ENCODE results near the gene CEMP1. TPM values are rescaled to one million over a fixed set of nuclear protein-coding genes. Genes with fewer than 3 reads are reported as not detected.

CEMP1 gene
- total RNA-seq, 1 donor from 2014 or later: 1.4 TPM

DNA sequence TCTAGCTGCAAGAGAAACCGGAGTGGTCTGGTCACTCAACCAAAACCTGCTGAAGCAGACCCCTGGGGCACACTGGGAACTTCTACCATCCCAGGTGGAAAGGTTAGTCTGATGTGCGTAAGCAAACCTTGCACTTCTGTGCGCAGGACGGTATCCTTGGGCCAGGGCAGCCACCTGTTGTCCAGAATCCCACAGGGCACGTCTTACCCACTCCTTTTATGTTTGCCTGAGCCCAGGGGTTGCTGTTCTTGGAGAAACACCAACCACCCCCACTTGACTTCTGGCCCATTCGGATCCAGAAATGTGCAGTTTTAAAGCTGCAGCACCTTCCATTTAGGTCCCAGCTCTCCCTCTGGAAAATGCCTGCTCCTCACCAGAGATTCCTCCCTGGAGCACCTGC lies 37.6 kb downstream of the CEMP1 start:
- DNase-seq (no peak), ATAC-seq (peak; percentile 69 to 78)
- peaks cover 18% of the 10 kb centered on the region for H3K36me3 ChIP-seq
- H3K4me3 ChIP-seq: no peak overlapping the region
- intact Hi-C loops (cut with DNase I): no loop called here
- no peaks in the 10 kb centered on the region for H3K27me3 ChIP-seq (ENCODE audit: low read depth)
- no peaks in the 10 kb centered on the region for H3K9me3 ChIP-seq
- peaks cover 30% of the 10 kb centered on the region for H3K4me1 ChIP-seq
- TF ChIP-seq, protein P1, sequence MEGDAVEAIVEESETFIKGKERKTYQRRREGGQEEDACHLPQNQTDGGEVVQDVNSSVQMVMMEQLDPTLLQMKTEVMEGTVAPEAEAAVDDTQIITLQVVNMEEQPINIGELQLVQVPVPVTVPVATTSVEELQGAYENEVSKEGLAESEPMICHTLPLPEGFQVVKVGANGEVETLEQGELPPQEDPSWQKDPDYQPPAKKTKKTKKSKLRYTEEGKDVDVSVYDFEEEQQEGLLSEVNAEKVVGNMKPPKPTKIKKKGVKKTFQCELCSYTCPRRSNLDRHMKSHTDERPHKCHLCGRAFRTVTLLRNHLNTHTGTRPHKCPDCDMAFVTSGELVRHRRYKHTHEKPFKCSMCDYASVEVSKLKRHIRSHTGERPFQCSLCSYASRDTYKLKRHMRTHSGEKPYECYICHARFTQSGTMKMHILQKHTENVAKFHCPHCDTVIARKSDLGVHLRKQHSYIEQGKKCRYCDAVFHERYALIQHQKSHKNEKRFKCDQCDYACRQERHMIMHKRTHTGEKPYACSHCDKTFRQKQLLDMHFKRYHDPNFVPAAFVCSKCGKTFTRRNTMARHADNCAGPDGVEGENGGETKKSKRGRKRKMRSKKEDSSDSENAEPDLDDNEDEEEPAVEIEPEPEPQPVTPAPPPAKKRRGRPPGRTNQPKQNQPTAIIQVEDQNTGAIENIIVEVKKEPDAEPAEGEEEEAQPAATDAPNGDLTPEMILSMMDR (IDR thresholded peaks at IDR 0.05): no peak
- peak overlapping the region; percentile 20 for H3K27ac ChIP-seq

DNA sequence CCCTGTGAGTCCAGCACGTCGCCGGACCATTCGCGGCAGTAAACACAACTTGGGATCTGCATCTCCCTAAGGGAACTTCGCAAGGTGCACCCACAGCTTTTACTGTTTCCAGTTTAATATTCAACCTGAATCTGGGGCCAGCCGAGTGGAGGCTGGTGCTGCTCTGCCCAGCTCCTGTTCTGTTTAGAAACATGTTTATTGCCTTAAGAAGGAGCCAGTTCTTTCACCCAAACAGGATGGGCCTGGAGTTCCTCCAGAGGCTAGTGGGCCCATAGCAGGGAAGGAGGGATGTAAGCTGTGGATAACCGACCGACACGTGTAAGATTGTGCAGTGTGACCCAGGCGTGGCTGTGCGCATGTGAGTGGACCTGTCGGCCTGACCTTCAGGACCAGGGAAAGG lies 38.9 kb downstream of the CEMP1 start:
- H3K4me1 ChIP-seq: peaks cover 24% of the 10 kb centered on the region
- H3K36me3 ChIP-seq: peaks cover 14% of the 10 kb centered on the region
- intact Hi-C loops (cut with DNase I): no loop called here
- H3K4me3 ChIP-seq: no peak overlapping the region
- no peaks in the 10 kb centered on the region for H3K9me3 ChIP-seq
- DNase-seq (no peak), ATAC-seq (no peak)
- H3K27ac ChIP-seq: no peak overlapping the region
- H3K27me3 ChIP-seq (ENCODE audit: low read depth): no peaks in the 10 kb centered on the region
- TF ChIP-seq, protein P1 (IDR thresholded peaks at IDR 0.05): no peak

DNA sequence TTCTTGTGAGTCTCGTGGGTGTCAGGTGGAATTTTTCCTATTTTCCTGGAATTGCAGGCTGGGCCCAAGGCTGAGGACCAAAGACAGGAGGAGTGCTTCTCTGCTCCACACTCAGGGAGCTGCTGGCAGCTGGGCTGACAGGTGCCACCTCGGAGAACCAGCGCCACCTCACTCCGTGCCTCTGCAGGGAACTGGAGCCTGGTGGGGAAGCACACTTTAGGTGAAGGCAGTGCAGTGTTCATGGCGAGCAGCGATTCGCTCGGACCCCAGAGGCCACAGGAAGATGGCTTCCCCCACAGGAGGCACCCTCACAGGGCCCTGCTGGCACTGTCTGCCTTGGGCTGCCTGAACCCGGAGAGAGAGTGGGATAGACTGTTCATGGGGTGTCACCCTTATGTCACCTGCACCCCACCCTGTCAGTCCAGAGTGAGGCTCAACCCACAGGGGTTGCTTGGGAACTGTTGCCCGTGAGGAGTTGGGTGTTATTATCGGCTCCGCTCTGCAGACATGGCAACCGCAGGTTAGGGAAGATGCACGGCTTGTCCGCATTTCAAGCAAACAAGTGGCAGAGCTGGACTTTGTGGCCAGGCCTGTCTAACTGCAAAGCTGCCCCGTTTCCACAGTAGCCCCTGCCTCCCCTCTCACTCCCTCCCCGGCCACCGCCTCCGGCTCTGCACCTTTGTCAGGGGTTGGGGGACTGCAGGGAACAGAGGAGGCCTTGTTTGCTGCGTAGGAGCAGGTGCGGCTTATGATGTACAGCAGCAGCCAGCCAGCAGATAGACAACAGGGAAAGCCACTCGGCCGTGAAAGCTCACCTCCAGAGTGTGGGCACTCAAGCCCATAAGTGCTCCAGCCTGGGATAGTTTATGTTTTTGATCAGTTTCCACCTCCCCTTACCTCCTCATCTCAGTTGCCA lies 40.8 kb downstream of the CEMP1 start:
- DNase-seq (no peak), ATAC-seq (no peak)
- Histone ChIP-seq H3K36me3 (no peaks in the 10 kb centered on the region), H3K27ac (no peak overlapping the region), H3K27me3 (ENCODE audit: low read depth) (no peaks in the 10 kb centered on the region), H3K9me3 (no peaks in the 10 kb centered on the region), H3K4me3 (no peak overlapping the region), H3K4me1 (peaks cover 31% of the 10 kb centered on the region)
- intact Hi-C loops (cut with DNase I): no loop called here
- TF ChIP-seq, protein P1 (IDR thresholded peaks at IDR 0.05): no peak

DNA sequence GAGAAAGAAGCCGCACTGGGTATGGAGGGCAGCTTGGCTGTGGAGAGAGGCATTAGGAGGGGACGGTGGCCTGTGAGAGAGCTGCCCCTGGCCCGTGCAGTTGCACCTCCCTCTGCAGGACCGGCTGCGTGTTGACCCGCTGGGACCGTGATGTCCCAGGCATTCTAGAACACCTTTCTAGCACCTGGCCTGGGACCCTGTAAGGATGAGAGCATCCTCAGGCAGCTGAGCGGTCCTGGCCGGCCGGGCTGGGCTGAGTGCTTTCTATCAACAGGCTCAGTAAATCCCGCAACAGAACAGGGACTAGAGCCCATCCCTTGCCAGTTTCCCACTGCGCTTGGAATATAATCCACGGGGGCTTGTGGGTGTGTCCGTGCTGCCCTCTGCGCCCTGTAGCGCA lies 41.6 kb downstream of the CEMP1 start:
- intact Hi-C loops (cut with DNase I): no loop called here
- peaks cover 34% of the 10 kb centered on the region for H3K4me1 ChIP-seq
- ATAC-seq (no peak), DNase-seq (no peak)
- H3K27me3 ChIP-seq (ENCODE audit: low read depth): no peaks in the 10 kb centered on the region
- no peaks in the 10 kb centered on the region for H3K36me3 ChIP-seq
- no peaks in the 10 kb centered on the region for H3K9me3 ChIP-seq
- no peak overlapping the region for H3K4me3 ChIP-seq
- H3K27ac ChIP-seq: no peak overlapping the region
- TF ChIP-seq, protein P1 (IDR thresholded peaks at IDR 0.05): no peak

DNA sequence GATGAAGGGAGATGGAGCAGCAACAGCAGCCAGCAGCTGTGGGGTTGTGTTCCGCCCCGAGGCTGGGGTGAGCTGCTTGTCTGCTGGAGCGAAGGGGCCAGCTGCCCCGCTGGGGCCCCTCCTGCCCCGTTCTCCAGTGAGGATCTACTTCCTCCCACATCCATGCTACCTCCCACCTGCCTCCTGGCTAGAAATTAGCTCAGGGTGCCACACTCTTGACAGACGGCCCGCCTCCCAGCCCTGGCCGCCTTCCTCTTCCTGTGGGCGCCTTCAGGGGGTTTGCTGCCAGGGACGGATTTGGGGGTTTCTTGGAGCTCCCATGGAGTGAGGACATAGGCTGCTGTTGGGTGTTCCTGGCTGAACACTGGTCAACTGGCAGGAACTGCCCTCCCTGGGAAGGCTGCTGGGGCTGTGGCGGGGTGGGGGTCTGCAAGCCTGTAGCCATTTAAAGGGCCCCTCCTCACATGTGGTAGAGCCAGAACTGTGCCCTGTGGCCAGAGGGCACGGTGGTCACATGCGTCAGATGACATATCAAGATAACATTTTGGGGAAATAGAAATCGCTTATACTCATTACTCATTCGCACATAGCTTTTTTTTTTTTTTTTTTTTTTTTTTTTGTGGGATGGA lies 43.2 kb downstream of the CEMP1 start:
- H3K36me3 ChIP-seq: no peaks in the 10 kb centered on the region
- H3K4me1 ChIP-seq: peaks cover 49% of the 10 kb centered on the region
- DNase-seq: no peak
- H3K27ac ChIP-seq: no peak overlapping the region
- H3K27me3 ChIP-seq (ENCODE audit: low read depth): no peaks in the 10 kb centered on the region
- no peak for ATAC-seq
- intact Hi-C loops (cut with DNase I): no loop called here
- TF ChIP-seq, protein P1 (IDR thresholded peaks at IDR 0.05): no peak
- no peaks in the 10 kb centered on the region for H3K9me3 ChIP-seq
- no peak overlapping the region for H3K4me3 ChIP-seq
